ENCODE data around the gene ZNF630.

Gene ZNF630

DNA sequence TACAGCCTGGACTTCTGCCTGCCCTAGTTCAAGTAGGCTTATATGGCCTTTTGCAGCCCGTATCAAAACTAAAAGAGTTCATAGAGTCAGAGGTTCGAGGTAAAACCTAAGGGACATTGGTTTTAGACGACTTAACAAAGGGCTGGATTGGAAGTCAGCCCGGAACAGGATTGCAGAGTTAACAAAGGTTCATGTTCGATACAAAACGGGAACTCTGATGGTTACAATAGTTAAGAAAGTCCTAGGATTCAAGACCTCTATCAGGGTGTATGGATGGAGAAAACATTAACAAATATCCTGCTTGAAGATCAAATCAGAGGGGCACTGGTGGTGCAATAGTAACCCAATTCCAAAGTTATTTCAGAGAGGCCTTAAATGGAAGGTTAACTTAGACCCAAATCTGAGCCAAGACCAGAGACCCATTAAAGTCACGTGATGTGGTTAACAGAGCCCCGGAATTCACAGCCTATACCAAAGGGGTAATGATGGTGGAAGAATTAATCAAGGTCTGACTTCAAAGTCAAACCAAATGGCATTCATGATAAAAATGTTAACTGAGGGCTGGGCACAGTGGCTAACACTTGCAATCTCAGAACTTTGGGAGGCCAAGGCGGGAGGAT lies 656 bp upstream of the ZNF630 start:
- TF ChIP-seq, protein P1, sequence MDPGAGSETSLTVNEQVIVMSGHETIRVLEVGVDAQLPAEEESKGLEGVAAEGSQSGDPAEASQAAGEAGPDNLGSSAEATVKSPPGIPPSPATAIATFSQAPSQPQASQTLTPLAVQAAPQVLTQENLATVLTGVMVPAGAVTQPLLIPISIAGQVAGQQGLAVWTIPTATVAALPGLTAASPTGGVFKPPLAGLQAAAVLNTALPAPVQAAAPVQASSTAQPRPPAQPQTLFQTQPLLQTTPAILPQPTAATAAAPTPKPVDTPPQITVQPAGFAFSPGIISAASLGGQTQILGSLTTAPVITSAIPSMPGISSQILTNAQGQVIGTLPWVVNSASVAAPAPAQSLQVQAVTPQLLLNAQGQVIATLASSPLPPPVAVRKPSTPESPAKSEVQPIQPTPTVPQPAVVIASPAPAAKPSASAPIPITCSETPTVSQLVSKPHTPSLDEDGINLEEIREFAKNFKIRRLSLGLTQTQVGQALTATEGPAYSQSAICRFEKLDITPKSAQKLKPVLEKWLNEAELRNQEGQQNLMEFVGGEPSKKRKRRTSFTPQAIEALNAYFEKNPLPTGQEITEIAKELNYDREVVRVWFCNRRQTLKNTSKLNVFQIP (CRISPR knock-in tag; IDR thresholded peaks at IDR 0.05; ENCODE audit: borderline replicate concordance, low read depth): no peak
- TF ChIP-seq ESRRG (CRISPR knock-in tag; IDR thresholded peaks at IDR 0.05): no peak
- no peak for ATAC-seq

DNA sequence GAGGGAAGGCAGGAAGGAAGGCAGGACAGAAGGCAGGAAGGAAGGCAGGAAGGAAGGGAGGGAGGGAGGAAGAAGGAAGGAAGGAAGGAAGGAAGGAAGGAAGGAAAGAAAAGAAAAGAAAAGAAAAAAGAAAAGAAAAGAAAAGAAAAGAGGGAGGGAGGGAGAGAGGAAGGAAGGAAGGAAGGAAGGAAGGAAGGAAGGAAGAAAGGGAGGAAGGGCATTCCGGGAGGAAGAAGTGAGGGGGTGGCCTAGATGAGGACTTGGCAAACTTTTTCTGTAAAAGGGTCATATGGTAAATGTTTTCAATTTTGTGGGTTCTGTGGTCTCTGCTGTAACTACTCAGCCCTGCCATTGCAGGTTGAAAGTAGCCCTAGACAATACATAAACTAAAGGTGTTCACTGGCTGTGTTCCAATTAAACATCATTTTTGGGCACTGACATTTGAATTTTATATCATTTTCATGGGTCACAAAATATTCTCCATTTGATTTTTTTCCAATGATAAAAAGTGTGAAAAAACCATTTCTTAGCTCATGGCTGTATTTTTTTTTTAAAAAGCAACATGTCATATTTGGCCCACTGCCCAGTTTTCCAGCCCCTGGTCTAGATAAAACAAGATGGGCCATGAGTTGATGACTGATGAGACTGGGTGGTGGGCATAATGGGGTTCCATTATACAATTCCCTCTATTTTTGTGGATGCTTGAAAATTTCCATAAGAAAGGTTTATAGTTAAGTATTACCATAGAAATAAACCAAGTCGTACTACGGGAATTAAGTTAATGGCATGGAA lies 3.1 kb downstream of the ZNF630 start:
- no peak for ATAC-seq

DNA sequence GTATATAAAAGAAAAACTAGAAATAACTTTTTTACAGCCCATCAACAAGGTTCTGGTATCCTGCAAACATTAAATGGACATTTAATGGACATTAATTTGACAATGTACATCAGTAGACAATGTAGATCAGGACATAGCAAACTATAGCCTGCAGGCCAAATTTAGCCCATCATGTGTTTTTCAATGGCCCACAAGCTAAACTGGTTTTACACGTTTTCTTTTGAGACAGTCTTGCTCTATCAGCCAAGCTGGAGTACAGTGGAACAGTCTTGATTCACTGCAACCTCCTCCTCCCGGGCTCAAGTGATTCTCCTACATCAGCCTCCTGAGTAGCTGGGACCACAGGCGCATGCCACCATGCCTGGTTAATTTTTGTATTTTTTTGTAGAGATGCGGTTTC lies 7.2 kb downstream of the ZNF630 start:
- TF ChIP-seq ESRRG (CRISPR knock-in tag; IDR thresholded peaks at IDR 0.05) (no peak), PATZ1 (CRISPR knock-in tag; IDR thresholded peaks at IDR 0.05; ENCODE audit: borderline replicate concordance) (no peak)
- no peak for ATAC-seq

More for the DNA sequence above, 3.1 kb downstream of the ZNF630 start:
- TF ChIP-seq CSRNP3 (CRISPR knock-in tag; IDR thresholded peaks at IDR 0.05): no peak
- no peak for TF ChIP-seq TSHZ2 (CRISPR knock-in tag; IDR thresholded peaks at IDR 0.05)
- TF ChIP-seq CSDC2 (CRISPR knock-in tag; IDR thresholded peaks at IDR 0.05): no peak
- no peak for TF ChIP-seq SNAI2 (CRISPR knock-in tag; IDR thresholded peaks at IDR 0.05)
- TF ChIP-seq PPARA (CRISPR knock-in tag; IDR thresholded peaks at IDR 0.05; ENCODE audit: borderline replicate concordance): no peak
- no peak for TF ChIP-seq ZNF70 (CRISPR knock-in tag; IDR thresholded peaks at IDR 0.05)
- TF ChIP-seq CREB5 (CRISPR knock-in tag; IDR thresholded peaks at IDR 0.05; ENCODE audit: low read depth): no peak
- no peak for TF ChIP-seq ZFP30 (CRISPR knock-in tag; IDR thresholded peaks at IDR 0.05)

DNA sequence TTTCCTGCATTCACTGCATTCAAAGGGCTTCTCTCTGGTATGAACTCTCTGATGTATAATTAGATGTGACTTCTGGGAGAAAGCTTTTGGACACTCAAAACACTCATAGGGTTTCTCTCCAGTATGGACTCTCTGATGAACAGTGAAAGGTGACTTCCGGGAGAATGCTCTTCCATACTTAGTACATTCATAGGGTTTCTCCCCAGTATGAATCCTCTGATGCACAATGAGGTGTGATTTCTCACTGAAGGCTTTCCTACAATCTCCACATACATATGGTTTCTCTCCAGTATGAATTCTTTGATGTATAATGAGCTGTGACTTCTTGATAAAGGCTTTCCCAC lies 12.2 kb downstream of the ZNF630 start:
- no peak for ATAC-seq
- TF ChIP-seq PPARA (CRISPR knock-in tag; IDR thresholded peaks at IDR 0.05; ENCODE audit: borderline replicate concordance) (no peak), ZNF565 (CRISPR knock-in tag; conservative IDR thresholded peaks at IDR 0.05; ENCODE audit: low read depth) (no peak), ZC3H10 (CRISPR knock-in tag; IDR thresholded peaks at IDR 0.05) (no peak), TSHZ2 (CRISPR knock-in tag; IDR thresholded peaks at IDR 0.05) (no peak), ARNTL (CRISPR knock-in tag; IDR thresholded peaks at IDR 0.05; ENCODE audit: borderline replicate concordance, low read depth) (no peak), GLIS3 (CRISPR knock-in tag; IDR thresholded peaks at IDR 0.05) (no peak), TOX (CRISPR knock-in tag; IDR thresholded peaks at IDR 0.05; ENCODE audit: borderline replicate concordance) (no peak), BACH2 (CRISPR knock-in tag; IDR thresholded peaks at IDR 0.05; ENCODE audit: borderline replicate concordance) (no peak), ZFP3 (CRISPR knock-in tag; IDR thresholded peaks at IDR 0.05) (no peak), ZFP30 (CRISPR knock-in tag; IDR thresholded peaks at IDR 0.05) (no peak), PATZ1 (CRISPR knock-in tag; IDR thresholded peaks at IDR 0.05; ENCODE audit: borderline replicate concordance) (no peak)
- TF ChIP-seq, protein P1 (CRISPR knock-in tag; IDR thresholded peaks at IDR 0.05; ENCODE audit: borderline replicate concordance, low read depth): no peak

All from SK-N-SH treated with all-trans-retinoic acid at 6 μM for 48 hours (cell line).